Karpas-422 (cell line): Measurements from ENCODE around the gene THSD7B. TPM values are rescaled to one million over a fixed set of nuclear protein-coding genes. Genes with fewer than 3 reads are reported as not detected.
"Not testable (repeated sequence)": the region's sequence is repeated elsewhere in the genome, so short reads cannot be mapped to it uniquely, and the experiment has no call there.

Experiments used
- DNase-seq: peaks from one replicate; pipeline ENCODE4 v3.0.0-alpha.2; 2015
- H2AFZ ChIP-seq: fragments of 200-600 bp; sonication (generic); 2 replicates; pipeline ENCODE4 v1.6.1; 2014; ENCODE audit warnings: antibody characterized with exemption, low read length, mixed read lengths
- H3K27ac ChIP-seq: fragments of 200-600 bp; sonication (generic); 2 replicates; pipeline ENCODE4 v1.5.1; 2014; ENCODE audit warnings: mild to moderate bottlenecking, low read length, moderate library complexity
- H3K27me3 ChIP-seq: fragments of 200-600 bp; sonication (generic); 2 replicates; pipeline ENCODE4 v1.6.1; 2014; ENCODE audit warnings: low read length, mixed read lengths
- H3K36me3 ChIP-seq: fragments of 200-600 bp; sonication (generic); 2 replicates; pipeline ENCODE4 v1.6.1; 2014; ENCODE audit warnings: low read length, mixed read lengths; ENCODE audit not compliant: insufficient read depth
- H3K4me1 ChIP-seq: fragments of 200-600 bp; sonication (generic); 2 replicates; pipeline ENCODE4 v1.6.1; 2014; ENCODE audit warnings: mild to moderate bottlenecking, low read length, mixed read lengths
- H3K4me2 ChIP-seq: fragments of 200-600 bp; sonication (generic); 2 replicates; pipeline ENCODE4 v1.6.1; 2014; ENCODE audit warnings: low read length, low read depth, mild to moderate bottlenecking; ENCODE audit not compliant: poor library complexity, severe bottlenecking
- H3K4me3 ChIP-seq: fragments of 200-600 bp; sonication (generic); 2 replicates; pipeline ENCODE4 v1.5.1; 2014; ENCODE audit warnings: mild to moderate bottlenecking, antibody characterized with exemption, low read length, mixed read lengths
- H3K79me2 ChIP-seq: fragments of 200-600 bp; sonication (generic); 2 replicates; pipeline ENCODE4 v1.6.1; 2014; ENCODE audit warnings: mild to moderate bottlenecking, low read length, mixed read lengths
- H3K9ac ChIP-seq: fragments of 200-600 bp; sonication (generic); 2 replicates; pipeline ENCODE4 v1.6.0; 2014; ENCODE audit warnings: low read length
- H3K9me2 ChIP-seq: fragments of 200-600 bp; sonication (generic), shearing (Covaris generic); replicated peaks from 2 replicates; pipeline ENCODE4 v1.6.0; 2014; ENCODE audit warnings: mild to moderate bottlenecking, low read length, moderate library complexity; ENCODE audit not compliant: insufficient read depth
- H3K9me3 ChIP-seq: fragments of 300-700, 200-600 bp; sonication (generic); 2 replicates; pipeline ENCODE4 v1.6.1; 2014; ENCODE audit warnings: low read length, mixed read lengths
- H4K20me1 ChIP-seq: fragments of 200-600 bp; sonication (generic); 2 replicates; pipeline ENCODE4 v1.6.1; 2014; ENCODE audit warnings: mild to moderate bottlenecking, antibody characterized with exemption, low read length, low read depth; ENCODE audit not compliant: insufficient read depth
- total RNA-seq: library from RNA; depleted of rRNA; stranded (reverse); fragments of >200 nt; shearing (Covaris generic); gene quantifications from 2 replicates; pipeline ENCODE4 v1.2.3, GENCODE V29; 2014; ENCODE audit warnings: low replicate concordance

Gene THSD7B
- total RNA-seq, 1 experiment from 2014 or later = not detected

GRCh38 chr2:137331562-137331961, 566.2 kb downstream of the THSD7B start:
- not testable (repeated sequence) for H3K27ac ChIP-seq, H3K4me1 ChIP-seq, H3K9me2 ChIP-seq, H3K9me3 ChIP-seq, H4K20me1 ChIP-seq, H3K27me3 ChIP-seq, H3K9ac ChIP-seq, DNase-seq, H2AFZ ChIP-seq, H3K79me2 ChIP-seq, H3K4me3 ChIP-seq, H3K4me2 ChIP-seq, H3K36me3 ChIP-seq

DNA sequence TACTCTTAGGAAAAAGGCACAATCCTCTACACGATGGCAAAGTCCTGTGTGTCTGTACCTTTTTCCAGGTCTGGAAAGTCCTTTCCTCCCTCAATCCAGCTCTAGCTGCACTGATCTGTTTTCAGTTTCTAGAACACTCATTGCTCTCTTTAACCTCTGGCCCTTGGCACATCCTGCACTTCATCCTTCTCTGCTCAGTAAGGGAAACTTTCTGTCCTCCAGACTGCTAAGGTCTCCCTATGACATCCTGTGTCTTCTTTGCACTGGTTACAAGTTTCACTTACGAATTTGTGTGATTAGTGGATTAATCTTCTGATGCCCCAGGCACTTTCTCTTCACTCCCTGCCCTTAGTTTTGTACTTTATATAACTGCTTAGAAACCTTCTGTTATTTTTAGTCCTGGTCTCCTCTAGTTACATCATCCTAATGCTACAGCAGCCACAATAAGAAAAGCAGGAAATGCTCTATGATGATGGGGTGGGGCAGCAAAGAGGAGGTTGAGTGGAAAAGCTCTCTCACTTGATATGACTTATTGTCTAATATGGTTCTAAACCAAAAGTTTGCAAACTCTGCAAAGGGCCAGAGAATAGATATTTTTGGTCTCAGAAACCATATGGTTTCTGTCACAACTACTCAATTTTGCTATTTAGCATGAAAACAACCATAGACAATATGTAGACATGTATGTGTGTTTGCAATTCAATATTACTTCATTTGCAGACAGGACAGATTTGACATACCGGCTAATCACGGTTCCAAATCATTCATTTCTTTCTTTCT, 568.2 kb downstream of the THSD7B start:
- DNase-seq = no peak
- Histone ChIP-seq H3K27ac (no peak overlapping the region), H3K4me2 (no peak overlapping the region), H4K20me1 (no peaks in the 10 kb centered on the region), H2AFZ (no peak overlapping the region), H3K9ac (no peak overlapping the region), H3K36me3 (no peaks in the 10 kb centered on the region), H3K4me3 (no peak overlapping the region), H3K9me3 (no peaks in the 10 kb centered on the region), H3K4me1 (no peaks in the 10 kb centered on the region), H3K27me3 (no peaks in the 10 kb centered on the region), H3K79me2 (no peaks in the 10 kb centered on the region), H3K9me2 (no peaks in the 10 kb centered on the region)

DNA sequence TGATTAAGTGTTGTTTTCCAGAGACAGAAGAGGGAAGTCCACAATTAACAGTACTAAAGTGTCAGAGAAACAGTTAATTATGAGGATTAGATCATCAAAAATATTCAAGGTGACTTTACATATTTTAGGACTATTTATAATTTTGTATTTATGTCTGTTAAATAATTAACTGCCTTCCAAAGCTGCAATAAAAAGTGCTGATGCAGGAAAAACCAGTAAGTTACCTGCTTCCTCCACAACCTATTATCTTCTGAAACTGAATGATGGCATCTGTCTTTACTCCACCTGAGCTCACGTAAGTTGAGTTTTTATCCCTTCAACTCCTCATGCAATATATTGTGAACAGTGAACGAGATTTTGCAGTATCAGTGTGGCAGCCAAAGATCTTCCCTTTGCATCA, 570.7 kb downstream of the THSD7B start:
- Histone ChIP-seq H2AFZ (no peak overlapping the region), H3K27me3 (no peaks in the 10 kb centered on the region), H3K9ac (no peak overlapping the region), H3K9me3 (no peaks in the 10 kb centered on the region), H3K36me3 (no peaks in the 10 kb centered on the region), H3K4me2 (no peak overlapping the region), H3K9me2 (no peaks in the 10 kb centered on the region), H3K79me2 (no peaks in the 10 kb centered on the region), H3K4me3 (no peak overlapping the region), H4K20me1 (no peaks in the 10 kb centered on the region), H3K27ac (no peak overlapping the region), H3K4me1 (no peaks in the 10 kb centered on the region)
- DNase-seq = no peak

DNA sequence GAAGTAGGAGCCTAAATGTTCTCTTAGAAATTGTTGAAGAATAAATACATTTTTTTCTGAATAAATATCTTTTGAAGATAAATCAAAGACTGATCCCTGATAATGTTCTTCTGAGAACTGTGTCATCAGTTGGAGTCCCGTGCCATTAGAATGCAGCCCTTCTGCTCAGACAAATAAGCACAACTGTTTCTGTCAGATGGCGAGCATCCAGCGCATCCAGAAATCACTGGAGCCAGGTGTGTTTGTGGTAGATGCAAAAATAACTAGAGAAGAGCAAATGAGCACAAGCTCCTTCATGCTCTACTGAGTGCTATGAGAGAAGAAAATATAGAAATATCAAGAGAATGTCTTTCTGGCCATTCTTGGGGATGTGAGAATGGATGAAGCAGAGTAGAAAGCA, 573.7 kb downstream of the THSD7B start:
- H3K4me2 ChIP-seq = no peak overlapping the region
- no peaks in the 10 kb centered on the region; the same call in 1 of the 2 replicates for H3K9me3 ChIP-seq
- no peak overlapping the region for H3K9ac ChIP-seq
- no peaks in the 10 kb centered on the region for H3K27me3 ChIP-seq
- H3K4me3 ChIP-seq = no peak overlapping the region
- no peak for DNase-seq
- H3K27ac ChIP-seq = no peak overlapping the region
- H3K4me1 ChIP-seq = no peaks in the 10 kb centered on the region
- no peaks in the 10 kb centered on the region for H3K79me2 ChIP-seq
- H3K9me2 ChIP-seq = no peaks in the 10 kb centered on the region
- no peak overlapping the region for H2AFZ ChIP-seq
- no peaks in the 10 kb centered on the region for H4K20me1 ChIP-seq
- H3K36me3 ChIP-seq = no peaks in the 10 kb centered on the region

DNA sequence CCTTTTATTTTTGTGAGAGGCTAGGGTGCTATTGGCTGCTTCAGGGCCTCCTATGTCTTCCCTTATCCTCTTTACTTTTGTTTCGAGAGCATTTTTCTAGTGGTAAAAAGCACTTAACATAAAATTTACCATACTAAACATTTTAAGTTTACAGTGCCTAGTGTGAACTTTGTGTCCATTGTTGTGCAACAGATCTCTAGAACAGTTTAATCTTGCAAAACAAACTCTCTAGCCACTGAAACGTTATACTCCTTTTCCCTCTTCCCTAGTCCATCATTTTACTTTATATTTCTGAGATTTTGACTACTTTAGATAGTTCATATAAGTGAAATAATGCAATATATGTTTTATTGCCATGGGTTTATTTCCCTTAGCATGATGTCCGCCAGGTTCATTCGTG, 580.6 kb downstream of the THSD7B start:
- Histone ChIP-seq H3K9ac (no peak overlapping the region), H3K4me2 (no peak overlapping the region), H3K4me1 (no peaks in the 10 kb centered on the region), H2AFZ (no peak overlapping the region), H3K9me3 (no peaks in the 10 kb centered on the region; the same call in 1 of the 2 replicates), H3K4me3 (no peak overlapping the region), H3K79me2 (no peaks in the 10 kb centered on the region), H4K20me1 (no peaks in the 10 kb centered on the region), H3K27me3 (no peaks in the 10 kb centered on the region), H3K27ac (no peak overlapping the region), H3K36me3 (no peaks in the 10 kb centered on the region), H3K9me2 (no peaks in the 10 kb centered on the region)
- no peak for DNase-seq

- no peaks in the 10 kb centered on the region for H3K4me1 ChIP-seq
- no peak for DNase-seq
- H3K27ac ChIP-seq = no peak overlapping the region
- H3K9ac ChIP-seq = no peak overlapping the region
- H3K9me2 ChIP-seq = no peaks in the 10 kb centered on the region
- H3K36me3 ChIP-seq = no peaks in the 10 kb centered on the region
- H3K9me3 ChIP-seq = no peaks in the 10 kb centered on the region
- no peaks in the 10 kb centered on the region for H3K79me2 ChIP-seq
- H3K27me3 ChIP-seq = no peaks in the 10 kb centered on the region
- H4K20me1 ChIP-seq = no peaks in the 10 kb centered on the region
- no peak overlapping the region for H3K4me2 ChIP-seq
- no peak overlapping the region for H3K4me3 ChIP-seq
- no peak overlapping the region for H2AFZ ChIP-seq
Measured at GRCh38 chr2:137348301-137348700, 583.0 kb downstream of the THSD7B start.

GRCh38 chr2:137357634-137358033, 592.3 kb downstream of the THSD7B start:
- DNase-seq = no peak
- no peaks in the 10 kb centered on the region for H3K9me2 ChIP-seq
- H3K79me2 ChIP-seq = no peaks in the 10 kb centered on the region
- no peak overlapping the region for H3K4me2 ChIP-seq
- no peak overlapping the region for H3K9ac ChIP-seq
- H3K9me3 ChIP-seq = peaks cover 3% of the 10 kb centered on the region; the same call in 1 of the 2 replicates
- H3K27me3 ChIP-seq = no peaks in the 10 kb centered on the region
- H2AFZ ChIP-seq = no peak overlapping the region
- no peaks in the 10 kb centered on the region for H3K4me1 ChIP-seq
- H3K27ac ChIP-seq = no peak overlapping the region
- H4K20me1 ChIP-seq = no peaks in the 10 kb centered on the region
- H3K4me3 ChIP-seq = no peak overlapping the region
- no peaks in the 10 kb centered on the region for H3K36me3 ChIP-seq

- H3K79me2 ChIP-seq = no peaks in the 10 kb centered on the region
- no peaks in the 10 kb centered on the region for H4K20me1 ChIP-seq
- H3K9me2 ChIP-seq = no peaks in the 10 kb centered on the region
- H2AFZ ChIP-seq = no peak overlapping the region
- H3K9ac ChIP-seq = no peak overlapping the region
- H3K4me1 ChIP-seq = no peaks in the 10 kb centered on the region
- no peak overlapping the region for H3K4me3 ChIP-seq
- H3K27me3 ChIP-seq = no peaks in the 10 kb centered on the region
- H3K9me3 ChIP-seq = 0 out of 2 replicates have a peak, but pooled peaks cover 4% of the 10 kb centered on the region
- no peak overlapping the region for H3K27ac ChIP-seq
- no peak for DNase-seq
- no peak overlapping the region for H3K4me2 ChIP-seq
- H3K36me3 ChIP-seq = no peaks in the 10 kb centered on the region
Measured at GRCh38 chr2:137367361-137367760, 602.0 kb downstream of the THSD7B start.
